ENCODE results near the gene SIAH2. TPM values are rescaled to one million over a fixed set of nuclear protein-coding genes. Genes with fewer than 3 reads are reported as not detected.

SIAH2 gene
- total RNA-seq, 2 experiments from 2014 or later = 73.7 to 76.1 TPM

- intact Hi-C loops (cut with DNase I, micrococcal nuclease) = no loop called here
- ATAC-seq (ENCODE audit: poor library complexity) (no peak), DNase-seq (no peak)
- Mint-ChIP-seq H3K27me3 (no peaks in the 10 kb centered on the region), H3K36me3 (ENCODE audit: low read depth) (no peaks in the 10 kb centered on the region), H3K4me3 (no peak overlapping the region), H3K4me1 (ENCODE audit: low read depth) (no peaks in the 10 kb centered on the region), H3K9me3 (no peaks in the 10 kb centered on the region), H3K27ac (no peak overlapping the region)
- Histone ChIP-seq H3K27ac (ENCODE audit: low read depth in 1 of 2, low read length in 2 of 2) (no peak overlapping the region), H3K4me1 (ENCODE audit: insufficient read depth, low read length) (no peaks in the 10 kb centered on the region), H3K36me3 (ENCODE audit: insufficient read depth, low read length) (no peaks in the 10 kb centered on the region), H3K27me3 (ENCODE audit: control insufficient read depth in 1 of 2, insufficient read depth in 2 of 2, low read length in 2 of 2) (no peaks in the 10 kb centered on the region), H3K9me3 (ENCODE audit: control insufficient read depth in 1 of 2, insufficient read depth in 1 of 2, low read length in 2 of 2) (peaks cover 0 to 8% of the 10 kb centered on the region in 2 experiments), H3K4me3 (ENCODE audit: low read length) (no peak overlapping the region)
- POLR2A ChIA-PET = no interaction called here
- CTCF ChIA-PET = no interaction called here
- no peak for TF ChIP-seq CTCF (IDR thresholded peaks at IDR 0.05)
Observed at GRCh38 chr3:150691414-150692040, 71.4 kb downstream of the SIAH2 start.

Other genes with a start within 250 kb of the SIAH2 start
- 100 to 1,000 TPM; 141 to 147 TPM for gene SERP1, start 216.7 kb downstream of the SIAH2 start, total RNA-seq
- gene EIF2A, start 216.4 kb downstream of the SIAH2 start, total RNA-seq = 100 to 1,000 TPM; 115 to 122 TPM
- gene SELENOT, start 159.8 kb downstream of the SIAH2 start, total RNA-seq = 100 to 1,000 TPM; 110 to 115 TPM
- gene ERICH6, start 59.2 kb downstream of the SIAH2 start, total RNA-seq = not detected
- not detected for gene MINDY4B, start 142.3 kb upstream of the SIAH2 start, total RNA-seq
- not detected for gene CLRN1, start 209.6 kb upstream of the SIAH2 start, total RNA-seq

All from CD4-positive, alpha-beta T cell (primary cell).